WTC11 (cell line): Measurements from ENCODE around the gene OAS2. TPM values are rescaled to one million over a fixed set of nuclear protein-coding genes. Genes with fewer than 3 reads are reported as not detected.

Experiments
- ATAC-seq: fragments of 200-7000 bp; cut with Tn5 transposase; 2 replicates; pipeline ENCODE4 v1.10.0; 2021; ENCODE audit warnings: mild to moderate bottlenecking, moderate library complexity
- CTCF ChIA-PET: fragments of 300-600 bp; sonication (Branson Sonifier 250); formaldehyde crosslinking; loops from one replicate; lab custom pipeline; 2021; ENCODE audit warnings: antibody characterized with exemption; lab: Charles Lee
- POLR2A ChIA-PET: fragments of 350-600 bp; sonication (Branson Sonifier 250); formaldehyde crosslinking; loops from one replicate; lab custom pipeline; 2021; ENCODE audit warnings: antibody characterized with exemption; lab: Charles Lee
- DNase-seq: peaks from one replicate; pipeline ENCODE4 v3.0.0; 2021; ENCODE audit warnings: low spot score
- H3K27ac Mint-ChIP-seq: 2 replicates; pipeline ENCODE4 v1.8.0; 2021; ENCODE audit warnings: mixed read lengths
- H3K27me3 Mint-ChIP-seq: 2 replicates; pipeline ENCODE4 v1.8.0; 2021; ENCODE audit warnings: low read depth, mild to moderate bottlenecking, moderate library complexity, mixed read lengths
- H3K36me3 Mint-ChIP-seq: 2 replicates; pipeline ENCODE4 v1.8.0; 2021; ENCODE audit warnings: mixed read lengths
- H3K4me1 Mint-ChIP-seq: 2 replicates; pipeline ENCODE4 v1.8.0; 2022; ENCODE audit warnings: mixed read lengths
- H3K4me3 Mint-ChIP-seq: 2 replicates; pipeline ENCODE4 v1.8.0; 2021; ENCODE audit warnings: mild to moderate bottlenecking, moderate library complexity, mixed read lengths
- H3K9me3 Mint-ChIP-seq: 2 replicates; pipeline ENCODE4 v1.8.0; 2021; ENCODE audit warnings: mixed read lengths
- ATF1 ChIP-seq: sonication (generic); formaldehyde crosslinking; IDR thresholded peaks from 2 replicates; pipeline ENCODE4 v1.8.1; 2023; ENCODE audit warnings: mild to moderate bottlenecking, moderate library complexity, missing genetic modification reagents
- ELF4 ChIP-seq: sonication (generic); formaldehyde crosslinking; IDR thresholded peaks from 2 replicates; pipeline ENCODE4 v1.8.1; 2022; ENCODE audit warnings: low read depth, mild to moderate bottlenecking, moderate library complexity, missing genetic modification reagents
- FOXK1 ChIP-seq: sonication (generic); formaldehyde crosslinking; IDR thresholded peaks from 2 replicates; pipeline ENCODE4 v1.8.0; 2022; ENCODE audit warnings: mild to moderate bottlenecking, moderate library complexity, missing genetic modification reagents
- FOXP1 ChIP-seq: sonication (generic); formaldehyde crosslinking; IDR thresholded peaks from 2 replicates; pipeline ENCODE4 v1.8.0; 2022; ENCODE audit warnings: missing genetic modification reagents, mild to moderate bottlenecking, moderate library complexity, borderline replicate concordance
- GRHL2 ChIP-seq: fragments of 250-450 bp; sonication (Bioruptor Pico); IDR thresholded peaks from 2 replicates; pipeline ENCODE4 v1.8.0; 2022; ENCODE audit warnings: mild to moderate bottlenecking, moderate library complexity; ENCODE audit not compliant: insufficient replicate concordance, severe bottlenecking
- JUN ChIP-seq: sonication (generic); formaldehyde crosslinking; IDR thresholded peaks from 2 replicates; pipeline ENCODE4 v1.8.0; 2023; ENCODE audit warnings: mild to moderate bottlenecking, missing genetic modification reagents
- KAT7 ChIP-seq: sonication (generic); formaldehyde crosslinking; IDR thresholded peaks from 2 replicates; pipeline ENCODE4 v1.8.1; 2023; ENCODE audit warnings: missing genetic modification reagents, mild to moderate bottlenecking, borderline replicate concordance
- MYBL2 ChIP-seq: sonication (generic); formaldehyde crosslinking; IDR thresholded peaks from 2 replicates; pipeline ENCODE4 v1.8.1; 2023; ENCODE audit warnings: mild to moderate bottlenecking, moderate library complexity, missing genetic modification reagents
- RORB ChIP-seq: fragments of 250-450 bp; sonication (Bioruptor Pico); IDR thresholded peaks from 2 replicates; pipeline ENCODE4 v1.9.0; 2021; ENCODE audit warnings: mild to moderate bottlenecking
- TCF7 ChIP-seq: sonication (generic); formaldehyde crosslinking; IDR thresholded peaks from 2 replicates; pipeline ENCODE4 v1.8.0; 2022; ENCODE audit warnings: mild to moderate bottlenecking, low read depth, missing genetic modification reagents, moderate library complexity
- ZNF121 ChIP-seq: sonication (generic); formaldehyde crosslinking; IDR thresholded peaks from 2 replicates; pipeline ENCODE4 v1.8.0; 2023; ENCODE audit warnings: missing genetic modification reagents
- ZNF423 ChIP-seq: fragments of 250-450 bp; sonication (Bioruptor Pico); IDR thresholded peaks from 2 replicates; pipeline ENCODE4 v2.1.2; 2022; ENCODE audit warnings: mild to moderate bottlenecking, moderate library complexity
- ZNF671 ChIP-seq: fragments of 250-450 bp; sonication (Bioruptor Pico); IDR thresholded peaks from 2 replicates; pipeline ENCODE4 v1.8.0; 2021; ENCODE audit warnings: mild to moderate bottlenecking
- total RNA-seq: library from RNA; stranded (reverse); gene quantifications from 3 replicates; pipeline ENCODE4 v1.2.3, GENCODE V29; 2021
- TF ChIP-seq, protein P1 (sequence below): fragments of 250-450 bp; sonication (Bioruptor Pico); IDR thresholded peaks from 2 replicates; pipeline ENCODE4 v2.1.2; 2022; ENCODE audit warnings: mild to moderate bottlenecking, moderate library complexity
- TF ChIP-seq, protein P2 (sequence below): fragments of 250-450 bp; sonication (Bioruptor Pico); IDR thresholded peaks from 2 replicates; pipeline ENCODE4 v1.9.0; 2021; ENCODE audit warnings: mild to moderate bottlenecking
- TF ChIP-seq, protein P3 (sequence below): fragments of 250-450 bp; sonication (Bioruptor Pico); IDR thresholded peaks from 2 replicates; pipeline ENCODE4 v1.8.0; 2021; ENCODE audit warnings: mild to moderate bottlenecking
- TF ChIP-seq, protein P4 (sequence below): sonication (generic); formaldehyde crosslinking; IDR thresholded peaks from 2 replicates; pipeline ENCODE4 v1.8.1; 2023; ENCODE audit warnings: mild to moderate bottlenecking, missing genetic modification reagents, borderline replicate concordance
- TF ChIP-seq, protein P5 (sequence below): sonication (generic); formaldehyde crosslinking; IDR thresholded peaks from 2 replicates; pipeline ENCODE4 v1.8.1; 2023; ENCODE audit warnings: mild to moderate bottlenecking, missing genetic modification reagents
- TF ChIP-seq, protein P6 (sequence below): sonication (generic); formaldehyde crosslinking; IDR thresholded peaks from 2 replicates; pipeline ENCODE4 v1.8.1; 2023; ENCODE audit warnings: mild to moderate bottlenecking, missing genetic modification reagents, moderate library complexity
- TF ChIP-seq, protein P7 (sequence below): sonication (generic); formaldehyde crosslinking; IDR thresholded peaks from 2 replicates; pipeline ENCODE4 v1.8.1; 2023; ENCODE audit warnings: mild to moderate bottlenecking, moderate library complexity, missing genetic modification reagents

Gene OAS2
- total RNA-seq, 1 experiment from 2014 or later = 0.28 TPM

DNA sequence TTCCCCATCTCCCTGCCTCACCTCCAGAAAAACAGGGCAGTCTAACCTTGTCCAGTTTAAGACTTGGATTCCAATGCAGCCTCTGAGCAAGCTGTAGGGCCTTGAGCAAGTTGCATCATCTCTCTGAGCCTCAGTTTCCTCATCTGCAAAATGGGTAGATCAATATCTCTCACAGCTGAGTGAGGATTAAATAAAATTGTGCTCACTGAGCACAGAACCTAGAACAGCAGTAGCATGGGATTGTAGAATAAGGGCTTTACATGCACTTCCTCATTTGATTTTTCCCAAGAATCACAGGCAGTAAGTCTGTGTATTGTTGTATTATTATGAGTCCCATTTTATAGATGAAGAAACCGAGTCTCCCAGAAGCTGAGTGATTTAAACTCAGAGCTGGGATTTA, 80.2 kb downstream of the OAS2 start:
- DNase-seq (no peak), ATAC-seq (no peak)
- CTCF ChIA-PET = interaction anchor here (0.9 to 1.5 kb wide), 8 partner anchors 9 to 116 kb away, joined by 3 to 13 read pairs (median 4); no protein-coding TSS in a partner anchor
- Mint-ChIP-seq H3K27me3 (peaks cover 29% of the 10 kb centered on the region), H3K4me1 (peaks cover 9% of the 10 kb centered on the region), H3K4me3 (no peak overlapping the region), H3K27ac (no peak overlapping the region), H3K9me3 (no peaks in the 10 kb centered on the region), H3K36me3 (no peaks in the 10 kb centered on the region)
- POLR2A ChIA-PET = interaction anchor here (0.6 kb wide), 1 partner anchor 187 kb away, joined by 5 read pairs; no protein-coding TSS in a partner anchor
- no peak for TF ChIP-seq GRHL2 (CRISPR knock-in tag)
- TF ChIP-seq, protein P1, sequence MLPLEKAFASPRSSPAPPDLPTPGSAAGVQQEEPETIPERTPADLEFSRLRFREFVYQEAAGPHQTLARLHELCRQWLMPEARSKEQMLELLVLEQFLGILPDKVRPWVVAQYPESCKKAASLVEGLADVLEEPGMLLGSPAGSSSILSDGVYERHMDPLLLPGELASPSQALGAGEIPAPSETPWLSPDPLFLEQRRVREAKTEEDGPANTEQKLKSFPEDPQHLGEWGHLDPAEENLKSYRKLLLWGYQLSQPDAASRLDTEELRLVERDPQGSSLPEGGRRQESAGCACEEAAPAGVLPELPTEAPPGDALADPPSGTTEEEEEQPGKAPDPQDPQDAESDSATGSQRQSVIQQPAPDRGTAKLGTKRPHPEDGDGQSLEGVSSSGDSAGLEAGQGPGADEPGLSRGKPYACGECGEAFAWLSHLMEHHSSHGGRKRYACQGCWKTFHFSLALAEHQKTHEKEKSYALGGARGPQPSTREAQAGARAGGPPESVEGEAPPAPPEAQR (CRISPR knock-in tag) = no peak
- no peak for TF ChIP-seq FOXK1 (CRISPR knock-in tag)
- TF ChIP-seq, protein P2, sequence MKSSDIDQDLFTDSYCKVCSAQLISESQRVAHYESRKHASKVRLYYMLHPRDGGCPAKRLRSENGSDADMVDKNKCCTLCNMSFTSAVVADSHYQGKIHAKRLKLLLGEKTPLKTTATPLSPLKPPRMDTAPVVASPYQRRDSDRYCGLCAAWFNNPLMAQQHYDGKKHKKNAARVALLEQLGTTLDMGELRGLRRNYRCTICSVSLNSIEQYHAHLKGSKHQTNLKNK = no peak
- no peak for TF ChIP-seq ELF4 (CRISPR knock-in tag)
- TF ChIP-seq, protein P3, sequence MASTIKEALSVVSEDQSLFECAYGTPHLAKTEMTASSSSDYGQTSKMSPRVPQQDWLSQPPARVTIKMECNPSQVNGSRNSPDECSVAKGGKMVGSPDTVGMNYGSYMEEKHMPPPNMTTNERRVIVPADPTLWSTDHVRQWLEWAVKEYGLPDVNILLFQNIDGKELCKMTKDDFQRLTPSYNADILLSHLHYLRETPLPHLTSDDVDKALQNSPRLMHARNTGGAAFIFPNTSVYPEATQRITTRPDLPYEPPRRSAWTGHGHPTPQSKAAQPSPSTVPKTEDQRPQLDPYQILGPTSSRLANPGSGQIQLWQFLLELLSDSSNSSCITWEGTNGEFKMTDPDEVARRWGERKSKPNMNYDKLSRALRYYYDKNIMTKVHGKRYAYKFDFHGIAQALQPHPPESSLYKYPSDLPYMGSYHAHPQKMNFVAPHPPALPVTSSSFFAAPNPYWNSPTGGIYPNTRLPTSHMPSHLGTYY (CRISPR knock-in tag) = no peak

DNA sequence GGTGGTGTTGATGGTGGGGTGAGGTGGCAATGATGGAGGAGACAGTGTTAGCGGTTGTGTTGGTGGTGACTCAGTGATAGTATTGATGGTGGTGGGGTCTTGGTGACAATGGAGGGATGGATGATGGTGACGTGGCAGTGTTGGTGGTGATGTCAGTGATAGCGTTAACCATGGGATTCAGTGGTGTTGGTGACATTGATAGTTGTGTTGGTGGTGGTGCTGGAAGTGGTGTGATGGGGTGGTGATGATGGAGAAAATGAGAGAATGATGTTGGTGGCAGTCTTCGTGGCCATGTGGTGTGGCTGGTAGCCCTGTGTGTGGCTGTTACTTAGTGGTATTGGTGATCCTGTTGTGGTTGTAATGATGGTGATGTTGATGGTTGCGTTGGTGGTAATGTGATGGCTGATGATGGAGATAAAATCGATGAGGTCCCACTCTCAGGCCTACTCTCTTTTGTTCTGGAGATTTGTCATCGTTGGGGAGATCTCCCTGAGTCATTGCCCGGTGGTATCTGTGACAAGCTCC, 80.8 kb downstream of the OAS2 start:
- POLR2A ChIA-PET = no interaction called here
- DNase-seq = no peak
- peaks cover 26% of the 10 kb centered on the region for H3K27me3 Mint-ChIP-seq
- CTCF ChIA-PET = no interaction called here
- H3K4me3 Mint-ChIP-seq = no peak overlapping the region
- no peak overlapping the region for H3K27ac Mint-ChIP-seq
- TF ChIP-seq ZNF121 (no peak), RORB (no peak), ATF1 (CRISPR knock-in tag) (no peak), ZNF423 (CRISPR knock-in tag) (no peak), KAT7 (no peak), MYBL2 (no peak), JUN (CRISPR knock-in tag) (no peak), TCF7 (CRISPR knock-in tag) (no peak), FOXP1 (no peak), ZNF671 (CRISPR knock-in tag) (no peak)
- TF ChIP-seq, protein P4, sequence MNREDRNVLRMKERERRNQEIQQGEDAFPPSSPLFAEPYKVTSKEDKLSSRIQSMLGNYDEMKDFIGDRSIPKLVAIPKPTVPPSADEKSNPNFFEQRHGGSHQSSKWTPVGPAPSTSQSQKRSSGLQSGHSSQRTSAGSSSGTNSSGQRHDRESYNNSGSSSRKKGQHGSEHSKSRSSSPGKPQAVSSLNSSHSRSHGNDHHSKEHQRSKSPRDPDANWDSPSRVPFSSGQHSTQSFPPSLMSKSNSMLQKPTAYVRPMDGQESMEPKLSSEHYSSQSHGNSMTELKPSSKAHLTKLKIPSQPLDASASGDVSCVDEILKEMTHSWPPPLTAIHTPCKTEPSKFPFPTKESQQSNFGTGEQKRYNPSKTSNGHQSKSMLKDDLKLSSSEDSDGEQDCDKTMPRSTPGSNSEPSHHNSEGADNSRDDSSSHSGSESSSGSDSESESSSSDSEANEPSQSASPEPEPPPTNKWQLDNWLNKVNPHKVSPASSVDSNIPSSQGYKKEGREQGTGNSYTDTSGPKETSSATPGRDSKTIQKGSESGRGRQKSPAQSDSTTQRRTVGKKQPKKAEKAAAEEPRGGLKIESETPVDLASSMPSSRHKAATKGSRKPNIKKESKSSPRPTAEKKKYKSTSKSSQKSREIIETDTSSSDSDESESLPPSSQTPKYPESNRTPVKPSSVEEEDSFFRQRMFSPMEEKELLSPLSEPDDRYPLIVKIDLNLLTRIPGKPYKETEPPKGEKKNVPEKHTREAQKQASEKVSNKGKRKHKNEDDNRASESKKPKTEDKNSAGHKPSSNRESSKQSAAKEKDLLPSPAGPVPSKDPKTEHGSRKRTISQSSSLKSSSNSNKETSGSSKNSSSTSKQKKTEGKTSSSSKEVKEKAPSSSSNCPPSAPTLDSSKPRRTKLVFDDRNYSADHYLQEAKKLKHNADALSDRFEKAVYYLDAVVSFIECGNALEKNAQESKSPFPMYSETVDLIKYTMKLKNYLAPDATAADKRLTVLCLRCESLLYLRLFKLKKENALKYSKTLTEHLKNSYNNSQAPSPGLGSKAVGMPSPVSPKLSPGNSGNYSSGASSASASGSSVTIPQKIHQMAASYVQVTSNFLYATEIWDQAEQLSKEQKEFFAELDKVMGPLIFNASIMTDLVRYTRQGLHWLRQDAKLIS = no peak
- TF ChIP-seq, protein P5, sequence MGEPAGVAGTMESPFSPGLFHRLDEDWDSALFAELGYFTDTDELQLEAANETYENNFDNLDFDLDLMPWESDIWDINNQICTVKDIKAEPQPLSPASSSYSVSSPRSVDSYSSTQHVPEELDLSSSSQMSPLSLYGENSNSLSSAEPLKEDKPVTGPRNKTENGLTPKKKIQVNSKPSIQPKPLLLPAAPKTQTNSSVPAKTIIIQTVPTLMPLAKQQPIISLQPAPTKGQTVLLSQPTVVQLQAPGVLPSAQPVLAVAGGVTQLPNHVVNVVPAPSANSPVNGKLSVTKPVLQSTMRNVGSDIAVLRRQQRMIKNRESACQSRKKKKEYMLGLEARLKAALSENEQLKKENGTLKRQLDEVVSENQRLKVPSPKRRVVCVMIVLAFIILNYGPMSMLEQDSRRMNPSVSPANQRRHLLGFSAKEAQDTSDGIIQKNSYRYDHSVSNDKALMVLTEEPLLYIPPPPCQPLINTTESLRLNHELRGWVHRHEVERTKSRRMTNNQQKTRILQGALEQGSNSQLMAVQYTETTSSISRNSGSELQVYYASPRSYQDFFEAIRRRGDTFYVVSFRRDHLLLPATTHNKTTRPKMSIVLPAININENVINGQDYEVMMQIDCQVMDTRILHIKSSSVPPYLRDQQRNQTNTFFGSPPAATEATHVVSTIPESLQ (CRISPR knock-in tag) = no peak
- TF ChIP-seq, protein P6, sequence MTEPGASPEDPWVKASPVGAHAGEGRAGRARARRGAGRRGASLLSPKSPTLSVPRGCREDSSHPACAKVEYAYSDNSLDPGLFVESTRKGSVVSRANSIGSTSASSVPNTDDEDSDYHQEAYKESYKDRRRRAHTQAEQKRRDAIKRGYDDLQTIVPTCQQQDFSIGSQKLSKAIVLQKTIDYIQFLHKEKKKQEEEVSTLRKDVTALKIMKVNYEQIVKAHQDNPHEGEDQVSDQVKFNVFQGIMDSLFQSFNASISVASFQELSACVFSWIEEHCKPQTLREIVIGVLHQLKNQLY (CRISPR knock-in tag) = no peak
- TF ChIP-seq, protein P7, sequence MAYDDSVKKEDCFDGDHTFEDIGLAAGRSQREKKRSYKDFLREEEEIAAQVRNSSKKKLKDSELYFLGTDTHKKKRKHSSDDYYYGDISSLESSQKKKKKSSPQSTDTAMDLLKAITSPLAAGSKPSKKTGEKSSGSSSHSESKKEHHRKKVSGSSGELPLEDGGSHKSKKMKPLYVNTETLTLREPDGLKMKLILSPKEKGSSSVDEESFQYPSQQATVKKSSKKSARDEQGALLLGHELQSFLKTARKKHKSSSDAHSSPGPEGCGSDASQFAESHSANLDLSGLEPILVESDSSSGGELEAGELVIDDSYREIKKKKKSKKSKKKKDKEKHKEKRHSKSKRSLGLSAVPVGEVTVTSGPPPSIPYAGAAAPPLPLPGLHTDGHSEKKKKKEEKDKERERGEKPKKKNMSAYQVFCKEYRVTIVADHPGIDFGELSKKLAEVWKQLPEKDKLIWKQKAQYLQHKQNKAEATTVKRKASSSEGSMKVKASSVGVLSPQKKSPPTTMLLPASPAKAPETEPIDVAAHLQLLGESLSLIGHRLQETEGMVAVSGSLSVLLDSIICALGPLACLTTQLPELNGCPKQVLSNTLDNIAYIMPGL = no peak
- H3K4me1 Mint-ChIP-seq = peaks cover 9% of the 10 kb centered on the region
- no peak for ATAC-seq
- no peaks in the 10 kb centered on the region for H3K9me3 Mint-ChIP-seq
- no peaks in the 10 kb centered on the region for H3K36me3 Mint-ChIP-seq
